IPS DF 19.7 (cell line): ENCODE measurements around the gene ELP6.
"Not testable (repeated sequence)": the region's sequence is repeated elsewhere in the genome, so short reads cannot be mapped to it uniquely, and the experiment has no call there.

Experiments used
- DNase-seq: peaks from one replicate; pipeline ENCODE4 v3.0.0-alpha.2; 2013; ENCODE audit warnings: low read depth, low spot score

ELP6 gene

DNA sequence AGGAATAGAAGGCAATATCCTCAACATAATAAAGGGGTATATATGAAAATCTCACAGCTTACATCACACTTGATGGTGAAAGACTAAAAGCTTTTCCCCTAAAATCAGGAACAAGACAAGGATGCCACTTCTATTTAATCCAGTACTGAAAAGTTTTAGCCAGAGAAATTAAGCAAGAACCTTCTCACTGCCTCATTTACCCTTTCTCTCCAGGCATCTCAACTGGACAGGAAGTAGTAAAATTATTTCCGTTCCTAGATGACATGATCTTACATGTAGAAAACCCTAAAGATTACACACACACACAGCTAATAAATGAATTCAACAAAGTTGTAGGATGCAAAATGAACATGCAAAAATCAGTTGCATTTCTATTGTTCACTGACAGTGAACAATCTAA lies 48.9 kb downstream of the ELP6 start:
- DNase-seq = no peak

DNA sequence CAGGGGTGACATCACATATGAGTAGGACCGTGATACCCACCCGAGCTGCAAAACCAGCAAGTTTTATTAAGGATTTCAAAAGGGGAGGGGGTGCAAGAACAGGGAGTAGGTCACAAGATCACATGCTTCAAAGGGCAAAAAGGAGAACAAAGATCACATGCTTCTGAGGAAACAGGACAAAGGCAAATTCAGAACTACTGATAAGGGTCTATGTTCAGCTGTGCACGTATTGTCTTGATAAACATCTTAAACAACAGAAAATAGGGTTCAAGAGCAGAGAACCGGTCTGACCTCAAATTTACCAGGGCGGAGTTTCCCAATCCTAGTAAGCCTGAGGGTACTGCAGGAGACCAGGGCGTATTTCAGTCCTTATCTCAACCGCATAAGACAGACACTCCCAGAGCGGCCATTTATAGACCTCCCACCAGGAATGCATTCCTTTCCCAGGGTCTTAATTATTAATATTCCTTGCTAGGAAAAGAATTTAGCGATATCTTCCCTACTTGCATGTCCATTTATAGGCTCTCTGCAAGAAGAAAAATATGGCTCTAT lies 53.9 kb downstream of the ELP6 start:
- not testable (repeated sequence) for DNase-seq

DNA sequence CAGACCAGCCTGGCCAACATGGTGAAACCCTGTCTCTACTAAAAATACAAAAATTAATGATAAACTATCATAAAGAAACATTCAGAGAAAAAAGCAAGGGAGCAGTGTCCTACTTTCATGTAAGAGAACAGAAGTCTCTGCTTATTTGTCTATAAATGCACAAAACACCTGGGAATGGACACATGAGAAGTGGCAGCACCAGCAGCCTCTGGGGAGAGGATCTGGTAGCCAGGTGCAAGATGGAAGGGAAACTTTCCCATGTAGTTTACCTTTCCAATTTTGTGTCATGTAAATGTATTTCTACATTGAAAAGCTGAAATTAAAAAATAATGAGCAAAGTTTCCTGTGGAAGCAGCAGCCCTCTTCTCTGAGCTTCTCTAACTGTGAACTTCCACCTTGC lies 56.5 kb downstream of the ELP6 start:
- no peak for DNase-seq

DNA sequence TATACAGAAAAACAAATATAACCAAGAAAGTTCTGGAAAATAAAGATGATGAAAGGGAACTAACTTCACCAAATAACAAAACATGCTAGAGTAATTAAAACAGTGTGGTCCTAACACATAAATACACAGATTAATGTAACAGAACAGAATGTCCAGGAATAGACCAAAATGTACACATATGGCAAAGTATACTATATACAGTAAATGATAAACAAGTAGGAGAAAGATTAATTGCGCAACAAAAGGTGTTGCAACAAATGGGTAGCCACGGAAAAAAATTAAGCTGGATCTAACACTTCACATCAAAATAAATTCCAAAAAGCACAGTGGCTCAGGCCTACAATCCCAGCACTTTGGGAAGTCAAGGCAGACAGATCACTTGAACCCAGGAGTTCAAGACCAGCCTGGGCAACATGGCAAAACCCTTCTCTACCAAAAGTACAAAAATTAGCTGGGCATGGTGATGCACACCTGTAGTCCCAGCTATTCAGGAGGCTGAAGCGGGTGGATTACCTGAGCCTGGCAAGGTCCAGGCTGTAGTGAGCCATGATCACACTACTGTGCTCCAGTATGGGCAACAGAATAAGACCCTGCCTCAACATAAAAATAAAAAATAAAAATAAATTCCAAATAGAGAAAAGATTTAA lies 57.6 kb downstream of the ELP6 start:
- DNase-seq = no peak

DNA sequence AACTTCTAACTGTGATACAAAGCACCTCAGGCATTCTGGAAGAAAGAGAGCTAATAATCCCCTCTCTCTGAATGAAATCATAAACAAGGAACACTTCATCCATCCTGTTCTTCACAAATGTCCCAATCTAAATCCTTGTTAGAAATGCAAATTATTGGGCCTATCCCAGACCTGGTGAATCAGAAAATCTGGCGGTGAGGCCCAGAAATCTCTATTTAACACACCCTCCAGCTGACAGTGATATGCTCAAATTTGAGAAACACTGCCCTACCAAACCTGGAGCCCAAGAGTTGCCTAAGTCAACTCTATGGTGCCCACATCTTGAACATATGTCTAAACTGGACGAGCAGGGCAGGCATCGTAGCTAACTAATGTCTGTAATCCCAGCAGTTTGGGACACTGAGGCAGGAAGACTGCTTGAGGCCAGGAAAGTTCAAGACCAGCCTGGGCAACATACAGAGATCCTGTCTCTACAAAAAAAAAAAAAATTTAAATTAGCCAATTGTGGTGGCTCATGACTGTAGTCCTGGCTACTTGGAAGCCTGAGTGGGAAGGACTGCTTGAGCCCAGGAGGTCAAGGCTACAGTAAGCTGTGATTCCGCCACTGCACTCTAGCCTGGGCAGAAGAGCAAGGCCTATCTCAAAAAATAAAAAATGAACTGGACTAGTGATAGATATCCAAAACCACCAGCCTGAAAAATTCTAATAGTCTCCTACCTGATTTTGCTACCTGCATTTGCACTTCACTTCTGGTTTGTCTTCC lies 60.9 kb downstream of the ELP6 start:
- DNase-seq = no peak
